Measurements from ENCODE around the gene NUTF2. TPM values are rescaled to one million over a fixed set of nuclear protein-coding genes. Genes with fewer than 3 reads are reported as not detected.

Gene NUTF2
- total RNA-seq, 1 donor from 2014 or later, result 131 TPM

DNA sequence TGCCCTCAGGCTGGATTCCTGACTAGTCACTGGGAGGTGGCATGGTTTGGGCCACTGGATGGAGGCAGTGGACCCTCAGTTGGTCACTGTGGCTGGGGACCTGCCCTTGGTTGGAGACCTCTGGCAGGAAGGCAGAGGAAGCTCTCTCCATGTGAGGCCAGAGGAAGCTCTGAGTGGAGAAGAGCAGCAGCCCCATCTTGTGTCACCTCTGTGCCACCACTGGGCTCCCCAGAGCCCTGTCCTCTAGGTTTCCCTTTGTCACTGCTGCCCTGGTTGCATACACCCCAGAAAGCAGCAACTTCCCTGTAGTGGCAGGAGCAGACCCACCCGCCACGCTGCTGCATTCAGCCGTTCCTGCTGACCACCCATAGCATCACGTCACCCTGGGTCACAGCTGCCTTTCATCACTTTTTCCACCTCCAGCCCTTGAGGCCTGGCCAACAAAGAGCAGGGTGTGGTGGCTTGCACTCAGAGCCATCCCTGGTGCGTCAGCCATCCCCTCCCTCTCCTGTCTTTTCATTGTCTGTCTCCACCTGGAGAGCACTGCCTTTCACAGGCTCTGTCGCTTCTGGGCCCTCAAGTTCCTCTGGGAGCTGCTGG, 73.0 kb downstream of the NUTF2 start:
- H3K27ac ChIP-seq, result no peak overlapping the region
- intact Hi-C loops (cut with DNase I), result no loop called here
- H3K36me3 ChIP-seq, result peaks cover 0 to 21% of the 10 kb centered on the region in 2 donors
- TF ChIP-seq POLR2A (IDR thresholded peaks at IDR 0.05) (no peak), POLR2AphosphoS5 (IDR thresholded peaks at IDR 0.05; ENCODE audit: insufficient read depth in 1 of 2, low read depth in 1 of 2) (no peak)
- TF ChIP-seq, protein P1, sequence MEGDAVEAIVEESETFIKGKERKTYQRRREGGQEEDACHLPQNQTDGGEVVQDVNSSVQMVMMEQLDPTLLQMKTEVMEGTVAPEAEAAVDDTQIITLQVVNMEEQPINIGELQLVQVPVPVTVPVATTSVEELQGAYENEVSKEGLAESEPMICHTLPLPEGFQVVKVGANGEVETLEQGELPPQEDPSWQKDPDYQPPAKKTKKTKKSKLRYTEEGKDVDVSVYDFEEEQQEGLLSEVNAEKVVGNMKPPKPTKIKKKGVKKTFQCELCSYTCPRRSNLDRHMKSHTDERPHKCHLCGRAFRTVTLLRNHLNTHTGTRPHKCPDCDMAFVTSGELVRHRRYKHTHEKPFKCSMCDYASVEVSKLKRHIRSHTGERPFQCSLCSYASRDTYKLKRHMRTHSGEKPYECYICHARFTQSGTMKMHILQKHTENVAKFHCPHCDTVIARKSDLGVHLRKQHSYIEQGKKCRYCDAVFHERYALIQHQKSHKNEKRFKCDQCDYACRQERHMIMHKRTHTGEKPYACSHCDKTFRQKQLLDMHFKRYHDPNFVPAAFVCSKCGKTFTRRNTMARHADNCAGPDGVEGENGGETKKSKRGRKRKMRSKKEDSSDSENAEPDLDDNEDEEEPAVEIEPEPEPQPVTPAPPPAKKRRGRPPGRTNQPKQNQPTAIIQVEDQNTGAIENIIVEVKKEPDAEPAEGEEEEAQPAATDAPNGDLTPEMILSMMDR (IDR thresholded peaks at IDR 0.05), result no peak
- no peak for DNase-seq (ENCODE audit: extremely low spot score in 2 of 2)
- no peaks in the 10 kb centered on the region for H3K9me3 ChIP-seq
- H3K27me3 ChIP-seq, result no peaks in the 10 kb centered on the region
- peaks cover 67% of the 10 kb centered on the region for H3K4me1 ChIP-seq
- no peak overlapping the region for H3K4me3 ChIP-seq

Small RNAs within 50 kb of the gene (small RNA-seq; reads per million reads assigned to genes)
- gene AC040162.2 (not detected), gene NRN1L (not detected)

Other genes starting within 250 kb of the NUTF2 start
- gene CARMIL2, start 201.8 kb upstream of the NUTF2 start, total RNA-seq, result 5.6 TPM
- 38.8 TPM for gene ACD, start 186.7 kb upstream of the NUTF2 start, total RNA-seq
- gene PARD6A, start 186.0 kb upstream of the NUTF2 start, total RNA-seq, result 1.2 TPM
- gene ENKD1, start 180.2 kb upstream of the NUTF2 start, total RNA-seq, result 14.7 TPM
- 10.3 TPM for gene C16orf86, start 180.1 kb upstream of the NUTF2 start, total RNA-seq
- gene GFOD2, start 127.6 kb upstream of the NUTF2 start, total RNA-seq, result 32.7 TPM
- gene RANBP10, start 40.4 kb upstream of the NUTF2 start, total RNA-seq, result 17.9 TPM
- not detected for gene TSNAXIP1, start 40.0 kb upstream of the NUTF2 start, total RNA-seq
- 50.6 TPM for gene THAP11, start 4.6 kb upstream of the NUTF2 start, total RNA-seq
- 57.7 TPM for gene CENPT, start 760 bp downstream of the NUTF2 start, total RNA-seq
- 71.9 TPM for gene EDC4, start 26.1 kb downstream of the NUTF2 start, total RNA-seq
- not detected for gene NRN1L, start 38.0 kb downstream of the NUTF2 start, total RNA-seq
- gene PSKH1, start 46.3 kb downstream of the NUTF2 start, total RNA-seq, result 17.4 TPM
- 3.2 TPM for gene CTRL, start 84.9 kb downstream of the NUTF2 start, total RNA-seq
- 45.2 TPM for gene PSMB10, start 89.9 kb downstream of the NUTF2 start, total RNA-seq
- gene LCAT, start 97.2 kb downstream of the NUTF2 start, total RNA-seq, result 33.4 TPM
- gene SLC12A4, start 121.7 kb downstream of the NUTF2 start, total RNA-seq, result 43.2 TPM
- not detected for gene DPEP3, start 133.6 kb downstream of the NUTF2 start, total RNA-seq
- 2.0 TPM for gene DPEP2, start 152.6 kb downstream of the NUTF2 start, total RNA-seq
- not detected for gene DPEP2NB, start 169.0 kb downstream of the NUTF2 start, total RNA-seq
- 17.7 TPM for gene DDX28, start 176.3 kb downstream of the NUTF2 start, total RNA-seq
- gene DUS2, start 176.4 kb downstream of the NUTF2 start, total RNA-seq, result 11.5 TPM
- gene NFATC3, start 238.4 kb downstream of the NUTF2 start, total RNA-seq, result 51.8 TPM

Measured in vagina (tissue), 2 donors.